DMS79 (cell line): ENCODE results near the gene ACOT9.
"Not testable (repeated sequence)": the region's sequence is repeated elsewhere in the genome, so short reads cannot be mapped to it uniquely, and the experiment has no call there.

Experiments used
- DNase-seq: peaks from one replicate; lab custom pipeline; 2025; lab: John Stamatoyannopoulos, UW

ACOT9 gene, protein sequence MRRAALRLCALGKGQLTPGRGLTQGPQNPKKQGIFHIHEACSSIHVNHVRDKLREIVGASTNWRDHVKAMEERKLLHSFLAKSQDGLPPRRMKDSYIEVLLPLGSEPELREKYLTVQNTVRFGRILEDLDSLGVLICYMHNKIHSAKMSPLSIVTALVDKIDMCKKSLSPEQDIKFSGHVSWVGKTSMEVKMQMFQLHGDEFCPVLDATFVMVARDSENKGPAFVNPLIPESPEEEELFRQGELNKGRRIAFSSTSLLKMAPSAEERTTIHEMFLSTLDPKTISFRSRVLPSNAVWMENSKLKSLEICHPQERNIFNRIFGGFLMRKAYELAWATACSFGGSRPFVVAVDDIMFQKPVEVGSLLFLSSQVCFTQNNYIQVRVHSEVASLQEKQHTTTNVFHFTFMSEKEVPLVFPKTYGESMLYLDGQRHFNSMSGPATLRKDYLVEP

DNA sequence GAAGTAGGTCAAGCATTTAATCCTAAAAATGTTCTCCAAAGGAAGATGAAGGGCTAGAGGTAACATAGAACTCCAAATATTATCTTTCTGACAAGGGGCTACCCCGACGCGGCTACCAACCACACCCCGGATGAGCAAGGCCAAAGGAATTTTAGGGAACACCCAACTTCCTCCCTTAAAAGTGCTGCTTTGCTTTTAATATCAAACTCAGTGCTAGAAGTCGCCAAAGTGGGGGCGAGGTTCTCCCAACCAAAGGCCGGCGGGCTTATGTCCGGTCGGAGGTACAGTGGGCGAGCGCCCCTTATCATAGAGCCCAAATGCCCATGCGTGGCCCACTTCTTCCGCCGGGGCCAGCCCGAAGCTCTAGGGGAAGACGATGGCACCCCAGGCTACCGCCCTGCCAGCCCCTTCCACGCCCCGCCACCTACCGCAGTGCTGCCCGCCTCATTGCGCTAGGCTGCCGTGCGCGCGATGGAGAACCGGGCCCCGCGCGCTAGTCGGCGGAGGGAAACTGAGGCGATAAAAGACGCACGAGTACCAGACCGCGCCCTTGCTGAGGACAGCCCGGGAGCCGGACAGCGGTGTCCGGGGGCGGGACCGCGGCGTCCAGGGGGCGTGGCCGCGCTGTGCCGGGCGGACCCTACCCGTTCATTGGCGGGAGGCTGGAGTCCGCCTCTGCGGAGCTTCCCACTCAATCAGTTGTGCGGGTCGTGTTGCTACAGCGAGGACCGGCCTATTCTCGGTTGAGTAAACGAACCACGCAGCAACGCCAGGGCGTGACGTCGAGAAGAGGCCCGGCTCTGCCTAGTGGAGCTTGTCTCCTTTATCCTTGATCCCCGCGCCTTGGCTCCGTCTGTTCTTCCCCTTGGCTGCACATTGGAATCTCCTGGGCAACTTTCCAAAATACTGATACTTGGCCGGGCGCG is at the start of gene ACOT9:
Gene ACOT9, minus strand, starts transcription at position 580 of the 926 bp plus-strand sequence. Its CDS starts 132 bp downstream, at position 448.
- peak; percentile 70 for DNase-seq

DNA sequence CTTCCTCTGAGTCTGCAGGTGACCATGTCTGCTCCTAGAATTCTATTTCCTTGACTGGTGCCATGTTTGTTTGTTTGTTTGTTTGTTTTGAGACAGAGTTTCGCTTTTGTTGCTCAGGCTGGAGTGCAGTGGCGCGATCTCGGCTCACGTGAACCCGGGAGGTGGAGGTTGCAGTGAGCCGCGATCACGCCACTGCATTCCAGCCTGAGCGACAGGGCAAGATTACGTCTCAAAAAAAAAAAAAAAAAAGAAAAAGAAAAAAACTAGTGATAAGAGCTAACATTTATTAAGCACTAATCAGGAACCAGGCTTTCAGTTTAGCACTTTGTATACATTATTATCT is 47.0 kb upstream of the ACOT9 start:
- no peak for DNase-seq

DNA sequence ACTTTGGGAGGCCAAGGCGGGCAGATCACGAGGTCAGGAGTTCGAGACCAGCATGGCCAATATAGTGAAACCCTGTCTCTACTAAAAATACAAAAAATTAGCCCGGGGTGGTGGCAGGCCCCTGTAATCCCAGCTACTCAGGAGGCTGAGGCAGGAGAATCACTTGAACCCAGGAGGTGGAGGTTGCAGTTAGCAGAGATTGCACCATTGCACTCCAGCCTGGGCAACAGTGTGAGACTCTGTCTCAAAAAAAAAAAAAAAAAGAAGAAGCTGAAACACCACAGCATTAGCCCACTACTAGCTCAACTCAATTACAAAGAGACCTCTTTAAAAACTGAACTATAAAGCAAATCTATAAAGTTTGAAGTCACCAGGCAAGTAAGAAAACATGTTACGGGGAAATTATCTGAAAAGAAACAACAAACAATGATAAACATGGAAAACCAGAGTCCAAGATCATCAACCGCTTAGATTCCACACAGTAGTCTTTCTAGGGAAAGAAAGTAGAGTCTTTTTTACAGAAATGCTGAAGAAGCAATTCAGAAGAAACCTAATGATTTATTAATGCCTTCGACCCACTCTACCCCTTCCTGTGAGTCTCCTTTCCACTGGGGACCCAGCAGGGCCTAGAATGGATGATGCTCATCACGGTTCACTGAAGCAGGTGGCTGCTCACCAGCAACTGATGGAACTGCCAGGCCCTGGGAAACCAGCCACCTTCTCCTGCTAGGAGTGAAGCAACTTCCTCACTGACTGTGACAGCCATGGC is 46.5 kb upstream of the ACOT9 start:
- no peak for DNase-seq

DNA sequence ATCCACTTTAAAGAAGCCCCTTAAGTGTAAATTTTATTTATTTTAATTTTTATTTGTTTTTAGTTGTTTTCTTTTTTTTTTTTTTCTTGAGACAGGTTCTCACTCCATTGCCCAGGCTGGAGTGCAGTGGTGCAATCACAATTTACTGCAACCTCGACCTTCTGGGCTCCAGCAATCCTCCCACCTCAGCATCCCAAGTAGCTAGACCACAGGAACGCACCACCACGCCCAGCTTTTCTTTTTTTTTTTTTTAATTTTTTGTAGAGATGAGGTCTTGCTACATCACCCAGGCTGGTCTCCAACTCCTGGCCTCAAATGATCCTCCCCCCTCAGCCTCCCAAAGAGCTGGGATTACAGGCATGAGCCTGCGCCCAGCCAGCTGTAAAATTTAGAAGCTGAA is 45.9 kb upstream of the ACOT9 start:
- DNase-seq, result no peak

DNA sequence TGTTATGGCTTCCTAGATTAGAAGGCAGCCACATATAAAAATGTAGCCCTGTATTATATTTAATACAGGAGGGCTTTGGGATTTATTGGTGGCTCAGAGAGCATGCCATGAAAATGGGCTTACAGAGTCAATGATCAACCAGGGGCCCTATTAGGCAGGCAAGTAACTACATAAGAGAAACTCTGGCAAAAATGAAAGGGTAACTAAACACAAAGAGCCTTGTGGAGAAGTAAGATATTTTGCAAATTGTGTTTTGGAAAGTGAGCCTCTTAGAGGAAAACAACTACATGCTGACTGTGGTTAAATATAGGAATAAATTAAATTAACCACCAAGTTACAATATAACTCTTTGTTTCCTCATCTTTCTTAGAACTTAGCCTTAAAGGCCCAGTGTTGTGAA is 45.4 kb upstream of the ACOT9 start:
- no peak for DNase-seq

DNA sequence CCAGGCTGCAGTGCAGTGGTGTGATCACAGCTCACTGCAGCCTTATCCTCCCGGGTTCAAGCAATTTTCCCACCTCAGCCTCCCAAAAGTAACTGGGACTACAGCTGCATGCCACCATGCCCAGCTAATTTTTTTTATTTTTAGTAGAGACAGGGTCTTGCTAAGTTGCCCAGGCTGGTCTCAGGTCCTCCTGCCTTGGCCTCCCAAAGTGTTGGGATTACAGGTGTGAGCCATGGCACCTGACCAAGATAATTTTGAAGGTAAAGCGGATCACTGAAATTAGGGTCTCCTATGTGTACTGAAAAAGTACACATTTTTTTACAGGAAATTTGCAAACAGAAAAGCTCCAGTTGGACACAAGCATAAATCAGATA is 44.7 kb upstream of the ACOT9 start:
- DNase-seq, result no peak

DNA sequence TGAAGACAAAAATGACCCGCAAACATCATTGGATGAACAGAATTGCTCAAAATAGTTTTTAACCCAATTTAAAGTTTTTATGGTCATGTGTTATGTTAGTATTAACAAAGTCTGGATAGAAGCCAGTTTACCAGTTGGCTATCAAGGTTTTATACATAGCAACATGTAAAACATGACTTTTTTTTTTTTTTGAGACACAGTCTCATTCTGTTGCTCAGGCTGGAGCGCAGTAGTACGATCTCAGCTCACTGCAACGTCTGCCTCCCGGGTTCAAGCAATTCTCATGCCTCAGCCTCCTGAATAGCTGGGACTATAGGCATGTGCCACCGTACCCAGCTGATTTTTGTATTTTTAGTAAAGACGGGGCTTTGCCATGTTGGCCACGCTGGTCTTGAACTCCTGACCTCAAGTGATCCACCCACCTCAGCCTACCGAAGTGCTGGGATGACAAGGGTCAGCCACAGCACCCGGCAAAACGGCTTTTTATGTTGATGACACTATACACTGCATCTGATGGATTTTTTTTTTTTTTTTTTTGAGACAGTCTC is 43.3 kb upstream of the ACOT9 start:
- DNase-seq, result no peak

DNA sequence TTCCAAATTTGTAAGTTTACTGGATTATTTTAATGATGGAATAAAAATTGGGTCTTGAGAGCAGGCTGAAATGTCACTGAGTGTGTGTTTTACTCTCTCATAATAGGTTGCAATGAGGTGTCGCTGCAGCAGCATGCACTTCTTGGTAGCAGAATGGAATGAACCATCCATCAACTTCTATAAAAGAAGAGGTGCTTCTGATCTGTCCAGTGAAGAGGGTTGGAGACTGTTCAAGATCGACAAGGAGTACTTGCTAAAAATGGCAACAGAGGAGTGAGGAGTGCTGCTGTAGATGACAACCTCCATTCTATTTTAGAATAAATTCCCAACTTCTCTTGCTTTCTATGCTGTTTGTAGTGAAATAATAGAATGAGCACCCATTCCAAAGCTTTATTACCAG is 42.5 kb upstream of the ACOT9 start:
- DNase-seq, result no peak

DNA sequence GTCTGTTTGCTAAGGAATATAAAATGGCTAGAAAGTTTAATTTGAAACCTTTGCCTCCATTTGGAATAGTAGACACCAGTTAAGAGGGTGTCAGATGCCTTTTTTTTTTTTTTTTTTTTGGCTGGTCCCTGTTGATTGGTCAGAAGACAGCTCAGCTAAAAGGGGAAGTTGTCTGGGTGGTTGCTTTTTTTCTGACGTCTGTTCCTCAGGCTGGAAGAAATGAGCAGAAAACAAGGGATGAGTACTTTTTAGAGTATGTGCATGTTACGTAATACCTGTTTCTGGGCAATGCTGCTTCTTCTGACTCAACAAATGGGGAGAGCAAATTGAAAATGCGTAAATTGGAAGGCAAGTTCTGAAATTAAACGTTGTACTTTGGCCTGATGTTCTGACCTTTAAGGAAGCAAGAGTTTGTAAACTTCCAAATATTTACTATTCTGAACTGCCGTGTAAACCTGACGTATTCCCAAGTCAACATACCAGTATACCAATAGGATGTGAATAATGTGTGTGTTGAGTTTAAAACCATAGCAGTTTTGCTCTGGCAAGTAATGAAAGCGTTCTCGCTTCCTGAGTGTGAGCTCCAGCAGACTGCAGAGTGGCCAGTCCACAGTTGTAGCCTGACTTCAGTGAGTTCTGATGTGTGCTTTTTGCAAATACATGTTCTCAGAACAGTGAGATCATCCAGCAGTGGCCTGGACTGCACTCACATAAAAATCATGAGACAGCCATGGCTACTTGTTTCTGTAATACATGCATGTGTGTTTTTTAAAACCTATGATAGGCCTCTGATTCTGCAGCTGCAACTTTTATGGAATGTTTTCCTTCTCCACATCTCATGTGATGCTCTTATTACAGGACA is 41.6 kb upstream of the ACOT9 start:
- no peak for DNase-seq

DNA sequence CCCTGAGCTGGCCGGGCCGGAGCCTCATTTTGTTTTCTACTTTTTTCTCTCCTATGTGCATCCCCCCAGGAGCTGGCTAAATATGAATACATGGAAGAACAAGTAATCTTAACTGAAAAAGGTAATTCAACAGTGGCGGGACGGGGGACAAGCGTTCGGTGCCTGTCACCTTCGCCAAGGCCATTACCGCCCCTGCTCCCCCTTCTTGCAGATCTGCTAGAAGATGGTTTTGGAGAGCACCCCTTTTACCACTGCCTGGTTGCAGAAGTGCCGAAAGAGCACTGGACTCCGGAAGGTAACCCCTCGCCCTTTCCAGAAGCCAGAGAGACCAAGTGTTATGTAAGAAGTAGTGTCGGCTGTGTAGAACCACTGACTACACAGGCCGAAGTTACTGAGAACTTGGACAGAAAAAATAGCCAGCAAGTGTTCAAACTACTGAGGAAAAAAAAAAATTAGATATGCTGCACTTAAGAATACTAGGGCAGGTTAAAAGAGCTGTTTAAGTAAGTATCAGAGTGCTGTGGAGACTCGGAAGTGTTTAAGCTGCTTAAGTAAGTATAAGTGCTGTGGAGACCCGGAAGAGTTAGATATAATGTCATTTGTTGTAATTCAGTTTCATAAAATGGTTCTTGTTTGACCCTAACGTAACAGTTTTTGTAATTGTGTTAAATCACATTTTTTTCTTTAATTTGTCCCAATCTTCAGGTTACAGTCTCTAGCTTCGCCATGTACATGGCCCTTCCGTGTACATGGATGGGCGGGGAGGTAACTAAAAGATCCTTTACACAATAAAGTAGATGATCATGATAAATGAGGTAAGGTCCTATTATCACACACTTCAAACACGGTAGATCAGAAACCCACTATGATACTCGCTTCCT is 40.8 kb upstream of the ACOT9 start:
- no peak for DNase-seq

DNA sequence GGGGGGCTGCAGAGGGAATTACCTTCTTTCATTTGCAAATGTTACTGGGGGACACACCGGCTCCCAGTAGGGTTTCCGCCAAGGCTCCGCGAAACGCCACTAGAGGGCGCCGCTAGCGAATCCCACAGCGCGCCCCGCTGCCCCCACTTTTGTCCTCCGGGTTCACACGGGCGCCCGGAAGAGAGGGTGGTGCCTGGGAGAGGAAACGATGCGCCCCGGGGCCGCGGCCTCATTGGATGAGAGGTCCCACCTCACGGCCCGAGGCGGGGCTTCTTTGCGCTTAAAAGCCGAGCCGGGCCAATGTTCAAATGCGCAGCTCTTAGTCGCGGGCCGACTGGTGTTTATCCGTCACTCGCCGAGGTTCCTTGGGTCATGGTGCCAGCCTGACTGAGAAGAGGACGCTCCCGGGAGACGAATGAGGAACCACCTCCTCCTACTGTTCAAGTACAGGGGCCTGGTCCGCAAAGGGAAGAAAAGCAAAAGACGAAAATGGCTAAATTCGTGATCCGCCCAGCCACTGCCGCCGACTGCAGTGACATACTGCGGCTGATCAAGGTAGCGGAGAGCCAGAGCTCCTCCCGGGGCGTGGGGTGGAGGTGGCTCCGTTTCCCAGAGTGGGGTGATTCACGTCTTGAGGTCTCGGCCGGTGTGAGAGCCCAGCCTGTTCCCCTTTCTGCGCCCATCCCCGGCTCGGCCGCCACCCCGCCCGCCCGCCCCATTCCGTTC is 40.0 kb upstream of the ACOT9 start, which contains the start of gene SAT1:
Gene SAT1, plus strand, starts transcription at position 311 of the 726 bp plus-strand sequence. Its CDS starts 179 bp downstream, at position 490.
- peak; percentile 55 for DNase-seq

DNA sequence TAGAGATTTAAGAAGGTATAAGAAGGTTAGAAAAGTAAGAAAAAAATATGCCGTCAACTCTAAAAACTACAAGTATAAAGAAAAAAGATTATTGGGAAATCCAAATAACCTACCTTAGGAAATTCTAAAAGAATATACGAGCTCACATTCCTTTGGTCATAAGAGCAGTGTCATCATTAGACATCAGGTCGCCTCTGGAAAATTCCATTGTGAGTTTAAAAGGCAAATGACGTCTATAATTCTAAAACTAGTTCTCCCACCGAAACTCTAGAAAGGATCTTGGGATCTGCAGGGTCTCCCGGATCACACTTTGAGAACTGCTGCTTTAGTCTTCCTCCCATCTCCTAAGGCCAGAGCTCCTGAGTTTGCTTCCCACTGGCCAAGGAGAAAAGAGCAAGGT is 39.4 kb upstream of the ACOT9 start:
- DNase-seq, result no peak

DNA sequence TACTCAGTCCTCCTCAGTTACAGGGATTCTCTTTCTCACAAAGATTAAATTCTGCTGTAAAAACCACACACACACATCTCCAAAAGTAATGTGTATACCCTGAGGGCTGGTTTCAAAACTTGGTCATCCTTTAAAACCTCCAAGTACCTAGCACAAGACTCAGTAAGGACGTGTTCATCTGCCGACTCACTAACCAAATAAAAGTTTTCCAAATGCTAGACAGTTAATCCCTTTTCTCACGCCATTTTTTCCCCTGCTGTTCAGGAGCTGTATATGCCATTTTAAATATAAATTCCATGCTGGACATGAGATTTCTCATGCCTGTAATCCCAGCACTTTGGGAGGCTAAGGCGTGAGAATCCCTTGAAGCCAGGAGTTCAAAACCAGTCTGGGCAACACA is 35.9 kb upstream of the ACOT9 start:
- no peak for DNase-seq

DNA sequence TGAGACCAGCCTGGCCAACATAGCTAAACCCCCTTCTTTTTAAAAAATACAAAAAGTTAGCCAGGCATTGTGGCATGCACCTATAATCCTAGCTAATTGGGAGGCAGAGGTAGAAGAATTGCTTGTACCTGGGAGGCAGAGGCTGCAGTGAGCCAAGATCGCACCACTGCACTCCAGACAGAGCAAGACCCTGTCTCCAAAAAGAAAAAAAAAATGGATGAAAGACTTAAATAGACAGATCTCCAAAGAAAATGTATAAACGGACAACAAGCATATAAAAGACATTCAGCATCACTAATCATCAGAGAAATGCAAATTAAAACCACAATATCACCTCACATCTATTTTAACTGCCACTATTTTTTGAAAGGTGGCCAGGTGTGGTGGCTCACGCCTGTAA is 33.3 kb upstream of the ACOT9 start:
- no peak for DNase-seq

DNA sequence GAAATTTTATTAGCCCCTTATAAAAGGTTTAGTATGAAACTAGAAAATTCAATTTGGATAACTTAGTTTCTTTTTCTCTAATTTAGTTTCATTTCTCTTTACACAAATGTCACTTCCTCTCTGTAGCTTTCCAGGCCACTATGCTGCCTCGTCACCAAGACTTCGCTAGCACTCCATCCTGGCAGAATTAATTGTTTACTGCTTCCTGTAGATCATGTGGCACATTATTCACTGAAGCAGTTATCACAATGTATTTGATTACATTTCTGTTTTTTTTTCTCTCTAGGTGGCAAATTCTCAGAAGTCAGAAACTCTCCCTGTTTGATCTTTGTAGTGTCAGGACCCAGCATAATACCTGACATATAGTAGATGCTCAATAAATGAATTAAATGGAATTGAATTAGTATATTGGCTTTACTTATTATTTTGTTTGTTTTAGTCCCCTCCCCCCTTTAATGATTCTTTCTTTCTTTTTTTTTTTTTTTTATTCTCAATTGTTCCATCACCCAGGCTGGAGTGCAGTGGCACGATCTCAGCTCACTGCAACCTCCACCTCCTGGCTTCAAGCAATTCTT is 30.6 kb upstream of the ACOT9 start:
- no peak for DNase-seq

DNA sequence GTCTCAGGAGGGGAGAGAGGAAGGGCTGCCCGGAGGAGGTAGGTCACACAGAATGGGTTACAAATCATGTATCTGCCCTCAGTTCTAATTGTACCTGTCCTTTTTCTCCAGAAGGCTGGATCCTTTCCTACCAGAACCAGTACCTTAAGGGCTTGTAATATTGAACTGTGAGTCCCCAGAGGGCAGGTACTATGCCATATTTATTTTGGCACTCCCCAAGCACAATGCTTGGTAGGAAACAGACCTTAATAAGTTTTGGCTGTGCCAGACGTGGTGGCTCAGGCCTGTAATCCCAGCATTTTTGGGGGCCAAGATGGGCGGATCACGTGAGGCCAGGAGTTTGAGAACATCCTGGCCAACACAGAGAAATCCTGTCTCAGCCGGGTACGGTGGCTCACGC is 28.0 kb upstream of the ACOT9 start:
- DNase-seq, result not testable (repeated sequence)

DNA sequence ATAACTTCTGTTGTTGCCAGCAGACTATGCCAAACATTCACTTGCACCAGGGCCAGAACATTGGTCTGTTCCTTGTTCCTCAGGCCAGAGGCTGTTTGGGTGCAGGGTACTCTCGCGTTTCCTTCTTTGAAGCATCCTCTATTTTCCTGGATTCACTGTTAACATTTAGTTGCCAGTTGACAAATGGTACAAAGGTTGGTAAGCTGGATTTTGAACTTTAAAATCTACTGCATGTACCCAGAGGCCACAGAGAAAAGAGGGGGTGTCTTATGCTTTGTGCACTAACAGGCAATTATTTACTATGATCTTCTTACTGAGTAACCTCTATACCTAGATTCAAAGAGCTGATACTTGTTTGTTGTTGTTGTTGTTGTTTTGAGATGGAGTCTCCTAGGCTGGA is 27.1 kb upstream of the ACOT9 start:
- DNase-seq, result no peak

DNA sequence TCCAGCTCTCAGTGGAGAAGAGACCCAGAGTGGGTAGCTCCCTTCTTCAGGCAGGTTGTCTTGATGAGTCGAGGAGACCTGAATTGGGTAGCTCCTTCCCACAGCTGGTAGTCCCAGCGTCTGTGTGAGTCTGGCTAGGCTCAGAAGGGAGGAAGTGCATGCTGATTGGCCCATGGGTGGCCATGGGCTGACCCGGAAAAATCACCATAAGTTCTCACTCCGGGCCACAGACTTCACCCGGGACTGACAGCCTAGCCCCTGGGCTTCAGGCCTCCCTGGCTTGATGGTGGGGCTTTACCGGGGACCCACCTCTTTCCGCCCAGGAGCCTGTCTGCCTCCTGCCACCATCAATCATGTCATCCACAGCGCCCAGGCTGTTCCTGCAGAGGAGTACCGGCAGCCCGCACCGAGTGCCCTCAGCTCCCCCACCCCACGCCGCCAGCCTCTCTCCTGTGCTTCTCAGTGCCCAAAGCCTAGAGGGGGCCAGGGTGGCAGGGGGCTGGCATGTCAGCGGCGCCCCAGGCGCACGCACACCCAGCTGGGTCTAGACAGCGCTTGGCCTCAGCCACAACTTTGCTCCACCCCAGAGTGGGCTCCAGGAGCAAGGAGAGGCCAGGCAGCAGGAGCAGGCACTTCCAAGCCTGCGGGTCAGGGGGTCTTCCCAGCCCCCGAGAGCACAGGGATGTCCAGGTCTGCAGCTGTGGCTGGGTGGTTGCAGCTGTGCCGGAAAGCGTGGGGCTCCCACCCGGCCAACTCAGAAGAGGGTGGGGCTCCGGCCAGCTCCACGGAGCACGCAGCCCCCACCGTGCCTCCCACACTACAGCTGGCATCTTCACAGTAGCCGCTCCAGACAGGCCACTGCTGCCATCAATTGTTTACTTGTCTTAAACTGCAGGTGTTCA is 23.8 kb upstream of the ACOT9 start:
- no peak for DNase-seq
